ENCODE data around the gene ADORA2B.

- TF ChIP-seq EZH2 (IDR thresholded peaks at IDR 0.05; ENCODE audit: low read depth, unreplicated experiment), result no peak
- no peak for TF ChIP-seq ZNF114 (CRISPR knock-in tag; IDR thresholded peaks at IDR 0.05)
- TF ChIP-seq CTCF (conservative IDR thresholded peaks at IDR 0.05; ENCODE audit: low read depth in 2 of 2), result no peak
- TF ChIP-seq EZH2phosphoT487 (IDR thresholded peaks at IDR 0.05; ENCODE audit: unreplicated experiment), result no peak
Observed at GRCh38 chr17:16019347-16019746, 74.4 kb downstream of the ADORA2B start.
